Measurements from ENCODE around the gene CIDEC. TPM values are rescaled to one million over a fixed set of nuclear protein-coding genes. Genes with fewer than 3 reads are reported as not detected.

The CIDEC gene
- total RNA-seq, 3 donors from 2014 or later, result 92.3 to 1,697 (median 153) TPM

DNA sequence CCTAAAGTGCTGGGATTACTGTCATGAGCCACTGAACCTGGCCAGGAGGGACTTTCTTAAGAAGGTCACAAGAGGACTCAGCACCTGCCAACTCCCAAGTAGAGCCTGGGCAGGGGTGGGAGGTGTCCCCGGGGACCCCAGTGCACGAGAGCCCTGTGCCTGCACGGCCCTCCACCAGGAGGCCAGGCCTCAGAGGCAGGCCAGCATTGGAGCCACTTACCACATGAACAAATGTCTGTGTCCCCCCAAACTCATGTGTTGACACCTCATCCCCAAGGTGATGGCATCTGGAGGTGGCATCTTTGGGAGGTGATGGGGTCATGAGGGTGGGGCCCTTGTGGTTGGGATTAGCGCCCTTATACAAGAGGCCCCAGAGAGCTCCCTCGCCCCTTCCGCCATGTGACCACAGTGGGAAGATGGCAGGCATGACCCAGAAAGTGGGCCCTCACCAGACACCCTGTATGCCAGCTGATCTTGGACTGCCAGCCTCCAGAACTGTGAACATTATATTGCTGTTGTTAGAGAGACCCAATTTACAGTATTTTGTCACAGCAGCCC is 33.0 kb downstream of the CIDEC start:
- intact Hi-C loops (cut with DNase I; ENCODE audit: low total_unique reads), result loop anchor here (10.0 kb wide), 1 partner anchor 98 kb away; no protein-coding TSS in a partner anchor
- Histone ChIP-seq H3K9me3 (no peaks in the 10 kb centered on the region), H3K4me1 (peaks cover 0 to 3% of the 10 kb centered on the region in 2 donors), H3K27me3 (no peaks in the 10 kb centered on the region), H3K36me3 (no peaks in the 10 kb centered on the region), H3K27ac (no peak overlapping the region), H3K4me3 (no peak overlapping the region)
- DNase-seq (ENCODE audit: low spot score in 2 of 2), result no peak
- TF ChIP-seq, protein P1, sequence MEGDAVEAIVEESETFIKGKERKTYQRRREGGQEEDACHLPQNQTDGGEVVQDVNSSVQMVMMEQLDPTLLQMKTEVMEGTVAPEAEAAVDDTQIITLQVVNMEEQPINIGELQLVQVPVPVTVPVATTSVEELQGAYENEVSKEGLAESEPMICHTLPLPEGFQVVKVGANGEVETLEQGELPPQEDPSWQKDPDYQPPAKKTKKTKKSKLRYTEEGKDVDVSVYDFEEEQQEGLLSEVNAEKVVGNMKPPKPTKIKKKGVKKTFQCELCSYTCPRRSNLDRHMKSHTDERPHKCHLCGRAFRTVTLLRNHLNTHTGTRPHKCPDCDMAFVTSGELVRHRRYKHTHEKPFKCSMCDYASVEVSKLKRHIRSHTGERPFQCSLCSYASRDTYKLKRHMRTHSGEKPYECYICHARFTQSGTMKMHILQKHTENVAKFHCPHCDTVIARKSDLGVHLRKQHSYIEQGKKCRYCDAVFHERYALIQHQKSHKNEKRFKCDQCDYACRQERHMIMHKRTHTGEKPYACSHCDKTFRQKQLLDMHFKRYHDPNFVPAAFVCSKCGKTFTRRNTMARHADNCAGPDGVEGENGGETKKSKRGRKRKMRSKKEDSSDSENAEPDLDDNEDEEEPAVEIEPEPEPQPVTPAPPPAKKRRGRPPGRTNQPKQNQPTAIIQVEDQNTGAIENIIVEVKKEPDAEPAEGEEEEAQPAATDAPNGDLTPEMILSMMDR (IDR thresholded peaks at IDR 0.05), result no peak
- no peak for TF ChIP-seq POLR2A (IDR thresholded peaks at IDR 0.05)
- no peak for TF ChIP-seq POLR2AphosphoS5 (IDR thresholded peaks at IDR 0.05)

- TF ChIP-seq, protein P1 (IDR thresholded peaks at IDR 0.05), result no peak
- TF ChIP-seq POLR2A (IDR thresholded peaks at IDR 0.05) (no peak), POLR2AphosphoS5 (IDR thresholded peaks at IDR 0.05) (no peak)
- intact Hi-C loops (cut with DNase I; ENCODE audit: low total_unique reads), result loop anchor here (10.0 kb wide), 1 partner anchor 99 kb away; no protein-coding TSS in a partner anchor
- DNase-seq (ENCODE audit: low spot score in 2 of 2), result no peak
- no peaks in the 10 kb centered on the region for H3K27me3 ChIP-seq
- no peaks in the 10 kb centered on the region for H3K9me3 ChIP-seq
- peaks cover 0 to 3% of the 10 kb centered on the region in 2 donors for H3K4me1 ChIP-seq
- H3K4me3 ChIP-seq, result no peak overlapping the region
- no peaks in the 10 kb centered on the region for H3K36me3 ChIP-seq
- H3K27ac ChIP-seq, result no peak overlapping the region
Measured at GRCh38 chr3:9846231-9846630, 33.8 kb downstream of the CIDEC start.

GRCh38 chr3:9843715-9844438 is 36.2 kb downstream of the CIDEC start, which contains the start of gene RPUSD3:
Gene RPUSD3 (minus strand): TSS chr3:9844008. CDS start chr3:9843990, 18 bp downstream.
- H3K4me1 ChIP-seq, result peaks cover 0 to 3% of the 10 kb centered on the region in 2 donors
- H3K4me3 ChIP-seq, result peak within 1 kb of the TSS; percentile 56 to 94 (median 67)
- peak; percentile 95 to 99 for DNase-seq (ENCODE audit: low spot score in 2 of 2)
- no peaks in the 10 kb centered on the region for H3K36me3 ChIP-seq
- peak in 1 of 3 donors; percentile 53 for TF ChIP-seq POLR2AphosphoS5 (IDR thresholded peaks at IDR 0.05)
- TF ChIP-seq, protein P1 (IDR thresholded peaks at IDR 0.05), result peak in 1 of 3 donors; percentile 13
- peak; percentile 64 for TF ChIP-seq POLR2A (IDR thresholded peaks at IDR 0.05)
- intact Hi-C loops (cut with DNase I; ENCODE audit: low total_unique reads), result loop anchor here (10.0 kb wide), 1 partner anchor 101 kb away; no protein-coding TSS in a partner anchor
- H3K27me3 ChIP-seq, result no peaks in the 10 kb centered on the region
- H3K27ac ChIP-seq, result peak within 1 kb of the TSS; percentile 75 to 91
- H3K9me3 ChIP-seq, result no peaks in the 10 kb centered on the region

DNA sequence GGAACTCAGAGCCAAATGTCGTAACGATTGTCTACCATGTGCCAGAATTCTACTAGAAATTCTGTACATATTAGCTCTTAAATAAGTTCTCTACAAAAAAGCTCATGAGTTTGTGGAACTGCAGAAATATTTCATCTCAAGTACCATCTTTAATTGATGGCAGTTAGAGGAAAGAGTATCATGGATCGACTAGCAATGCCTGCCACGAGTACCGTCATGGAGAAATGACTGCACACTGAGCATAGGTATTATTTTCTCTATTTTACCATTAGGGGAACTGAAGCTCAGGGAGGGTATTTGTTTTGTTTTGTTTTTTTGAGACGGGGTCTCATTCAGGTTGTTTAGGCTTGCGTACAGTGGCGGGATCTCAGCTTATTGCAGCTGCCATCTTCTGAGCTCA is 39.0 kb downstream of the CIDEC start:
- intact Hi-C loops (cut with DNase I; ENCODE audit: low total_unique reads), result loop anchor here (10.0 kb wide), 1 partner anchor 104 kb away; no protein-coding TSS in a partner anchor
- DNase-seq (ENCODE audit: low spot score in 2 of 2), result no peak
- H3K4me1 ChIP-seq, result peaks cover 0 to 3% of the 10 kb centered on the region in 2 donors
- no peak for TF ChIP-seq POLR2A (IDR thresholded peaks at IDR 0.05)
- no peaks in the 10 kb centered on the region for H3K9me3 ChIP-seq
- no peaks in the 10 kb centered on the region for H3K36me3 ChIP-seq
- H3K27me3 ChIP-seq, result no peaks in the 10 kb centered on the region
- H3K27ac ChIP-seq, result no peak overlapping the region
- no peak overlapping the region for H3K4me3 ChIP-seq

- H3K27ac ChIP-seq, result no peak overlapping the region
- H3K36me3 ChIP-seq, result no peaks in the 10 kb centered on the region
- no peak overlapping the region for H3K4me3 ChIP-seq
- H3K27me3 ChIP-seq, result no peaks in the 10 kb centered on the region
- H3K4me1 ChIP-seq, result peaks cover 0 to 3% of the 10 kb centered on the region in 2 donors
- H3K9me3 ChIP-seq, result no peaks in the 10 kb centered on the region
- intact Hi-C loops (cut with DNase I; ENCODE audit: low total_unique reads), result no loop called here
- no peak for DNase-seq (ENCODE audit: low spot score in 2 of 2)
- TF ChIP-seq, protein P1 (IDR thresholded peaks at IDR 0.05), result no peak
- TF ChIP-seq POLR2AphosphoS5 (IDR thresholded peaks at IDR 0.05), result no peak
- TF ChIP-seq POLR2A (IDR thresholded peaks at IDR 0.05), result no peak
Measured at GRCh38 chr3:9838856-9839255, 41.2 kb downstream of the CIDEC start.

Measured in breast epithelium (tissue), 4 donors.